Activated T-cell treated with anti-CD3 and anti-CD28 coated beads, Interleukin-2, amount 50 U/mL, for 24 hours (primary cell): ENCODE measurements around the gene RGS17.

Experiments used
- DNase-seq: peaks from one replicate; pipeline ENCODE4 v3.0.0-alpha.2; 2020
- H3K27ac Mint-ChIP-seq: 2 replicates; pipeline ENCODE4 v1.8.0; 2020; ENCODE audit warnings: mild to moderate bottlenecking, mixed read lengths
- H3K27me3 Mint-ChIP-seq: 2 replicates; pipeline ENCODE4 v1.8.0; 2020; ENCODE audit warnings: mixed read lengths
- H3K36me3 Mint-ChIP-seq: 2 replicates; pipeline ENCODE4 v1.8.0; 2020; ENCODE audit warnings: low read depth, mixed read lengths
- H3K4me1 Mint-ChIP-seq: 2 replicates; pipeline ENCODE4 v1.8.0; 2020; ENCODE audit warnings: low read depth, mixed read lengths
- H3K4me3 Mint-ChIP-seq: 2 replicates; pipeline ENCODE4 v1.8.0; 2020; ENCODE audit warnings: mild to moderate bottlenecking, moderate library complexity, mixed read lengths
- H3K9me3 Mint-ChIP-seq: 2 replicates; pipeline ENCODE4 v1.8.0; 2020; ENCODE audit warnings: mixed read lengths

Gene RGS17

GRCh38 chr6:153083869-153084268 lies 47.2 kb downstream of the RGS17 start:
- Mint-ChIP-seq H3K27me3 (peaks cover 13% of the 10 kb centered on the region), H3K27ac (no peak overlapping the region), H3K4me3 (no peak overlapping the region), H3K4me1 (peaks cover 2% of the 10 kb centered on the region), H3K9me3 (no peaks in the 10 kb centered on the region), H3K36me3 (no peaks in the 10 kb centered on the region)
- no peak for DNase-seq

- H3K9me3 Mint-ChIP-seq = no peaks in the 10 kb centered on the region
- H3K36me3 Mint-ChIP-seq = no peaks in the 10 kb centered on the region
- DNase-seq = no peak
- H3K27ac Mint-ChIP-seq = no peak overlapping the region
- no peak overlapping the region for H3K4me3 Mint-ChIP-seq
- H3K4me1 Mint-ChIP-seq = peaks cover 2% of the 10 kb centered on the region
- peaks cover 10% of the 10 kb centered on the region for H3K27me3 Mint-ChIP-seq
These were observed 49.2 kb downstream of the RGS17 start for GRCh38 chr6:153081914-153082313.

- H3K27ac Mint-ChIP-seq = no peak overlapping the region
- peaks cover 9% of the 10 kb centered on the region for H3K27me3 Mint-ChIP-seq
- H3K36me3 Mint-ChIP-seq = no peaks in the 10 kb centered on the region
- no peak overlapping the region for H3K4me3 Mint-ChIP-seq
- no peak for DNase-seq
- H3K9me3 Mint-ChIP-seq = no peaks in the 10 kb centered on the region
- no peaks in the 10 kb centered on the region for H3K4me1 Mint-ChIP-seq
These were observed 54.7 kb downstream of the RGS17 start for GRCh38 chr6:153076431-153076830.

- no peak for DNase-seq
- no peaks in the 10 kb centered on the region for H3K4me1 Mint-ChIP-seq
- peaks cover 9% of the 10 kb centered on the region for H3K27me3 Mint-ChIP-seq
- H3K27ac Mint-ChIP-seq = no peak overlapping the region
- H3K36me3 Mint-ChIP-seq = no peaks in the 10 kb centered on the region
- H3K4me3 Mint-ChIP-seq = no peak overlapping the region
- no peaks in the 10 kb centered on the region for H3K9me3 Mint-ChIP-seq
These were observed 56.3 kb downstream of the RGS17 start for GRCh38 chr6:153074761-153075160.

- Mint-ChIP-seq H3K27me3 (peaks cover 9% of the 10 kb centered on the region), H3K36me3 (no peaks in the 10 kb centered on the region), H3K4me1 (no peaks in the 10 kb centered on the region), H3K4me3 (no peak overlapping the region), H3K9me3 (no peaks in the 10 kb centered on the region), H3K27ac (no peak overlapping the region)
- no peak for DNase-seq
These were observed 57.2 kb downstream of the RGS17 start for GRCh38 chr6:153073841-153074240.

- Mint-ChIP-seq H3K4me1 (no peaks in the 10 kb centered on the region), H3K27me3 (peaks cover 17% of the 10 kb centered on the region), H3K9me3 (peaks cover 11% of the 10 kb centered on the region), H3K4me3 (no peak overlapping the region), H3K36me3 (no peaks in the 10 kb centered on the region), H3K27ac (no peak overlapping the region)
- DNase-seq = no peak
These were observed 60.3 kb downstream of the RGS17 start for GRCh38 chr6:153070756-153071155.

GRCh38 chr6:153069897-153070296 lies 61.2 kb downstream of the RGS17 start:
- peaks cover 11% of the 10 kb centered on the region for H3K27me3 Mint-ChIP-seq
- no peak overlapping the region for H3K27ac Mint-ChIP-seq
- H3K4me1 Mint-ChIP-seq = no peaks in the 10 kb centered on the region
- H3K9me3 Mint-ChIP-seq = peaks cover 11% of the 10 kb centered on the region
- H3K4me3 Mint-ChIP-seq = no peak overlapping the region
- no peaks in the 10 kb centered on the region for H3K36me3 Mint-ChIP-seq
- no peak for DNase-seq

- H3K4me3 Mint-ChIP-seq = no peak overlapping the region
- H3K27me3 Mint-ChIP-seq = peaks cover 23% of the 10 kb centered on the region
- no peak for DNase-seq
- H3K4me1 Mint-ChIP-seq = no peaks in the 10 kb centered on the region
- H3K27ac Mint-ChIP-seq = no peak overlapping the region
- H3K9me3 Mint-ChIP-seq = peaks cover 20% of the 10 kb centered on the region
- no peaks in the 10 kb centered on the region for H3K36me3 Mint-ChIP-seq
These were observed 65.9 kb downstream of the RGS17 start for GRCh38 chr6:153065222-153065621.

- no peak overlapping the region for H3K4me3 Mint-ChIP-seq
- H3K36me3 Mint-ChIP-seq = no peaks in the 10 kb centered on the region
- H3K27me3 Mint-ChIP-seq = peaks cover 23% of the 10 kb centered on the region
- DNase-seq = no peak
- peaks cover 20% of the 10 kb centered on the region for H3K9me3 Mint-ChIP-seq
- H3K27ac Mint-ChIP-seq = no peak overlapping the region
- H3K4me1 Mint-ChIP-seq = no peaks in the 10 kb centered on the region
These were observed 67.1 kb downstream of the RGS17 start for GRCh38 chr6:153063936-153064335.

GRCh38 chr6:153062516-153062915 lies 68.6 kb downstream of the RGS17 start:
- H3K27me3 Mint-ChIP-seq = peaks cover 21% of the 10 kb centered on the region
- H3K27ac Mint-ChIP-seq = no peak overlapping the region
- no peaks in the 10 kb centered on the region for H3K4me1 Mint-ChIP-seq
- no peaks in the 10 kb centered on the region for H3K36me3 Mint-ChIP-seq
- H3K4me3 Mint-ChIP-seq = no peak overlapping the region
- no peak for DNase-seq
- peaks cover 12% of the 10 kb centered on the region for H3K9me3 Mint-ChIP-seq

- H3K27ac Mint-ChIP-seq = no peak overlapping the region
These were observed 71.3 kb downstream of the RGS17 start for GRCh38 chr6:153059757-153060156.

GRCh38 chr6:153059311-153059710 lies 71.8 kb downstream of the RGS17 start:
- Mint-ChIP-seq H3K27ac (no peak overlapping the region), H3K4me3 (no peak overlapping the region), H3K36me3 (no peaks in the 10 kb centered on the region), H3K27me3 (peaks cover 25% of the 10 kb centered on the region), H3K9me3 (peaks cover 8% of the 10 kb centered on the region), H3K4me1 (no peaks in the 10 kb centered on the region)
- DNase-seq = no peak

More at GRCh38 chr6:153059757-153060156, 71.3 kb downstream of the RGS17 start:
- no peaks in the 10 kb centered on the region for H3K4me1 Mint-ChIP-seq
- H3K36me3 Mint-ChIP-seq = no peaks in the 10 kb centered on the region
- no peak overlapping the region for H3K4me3 Mint-ChIP-seq
- peaks cover 8% of the 10 kb centered on the region for H3K9me3 Mint-ChIP-seq
- DNase-seq = no peak
- peaks cover 22% of the 10 kb centered on the region for H3K27me3 Mint-ChIP-seq

- peaks cover 8% of the 10 kb centered on the region for H3K9me3 Mint-ChIP-seq
- H3K27ac Mint-ChIP-seq = no peak overlapping the region
- no peaks in the 10 kb centered on the region for H3K36me3 Mint-ChIP-seq
- H3K4me3 Mint-ChIP-seq = no peak overlapping the region
- no peaks in the 10 kb centered on the region for H3K4me1 Mint-ChIP-seq
- no peak for DNase-seq
- peaks cover 25% of the 10 kb centered on the region for H3K27me3 Mint-ChIP-seq
These were observed 72.2 kb downstream of the RGS17 start for GRCh38 chr6:153058909-153059308.

GRCh38 chr6:153058291-153058690 lies 72.8 kb downstream of the RGS17 start:
- no peak for DNase-seq
- Mint-ChIP-seq H3K4me1 (no peaks in the 10 kb centered on the region), H3K27me3 (peaks cover 20% of the 10 kb centered on the region), H3K36me3 (no peaks in the 10 kb centered on the region), H3K4me3 (no peak overlapping the region), H3K27ac (no peak overlapping the region), H3K9me3 (peaks cover 5% of the 10 kb centered on the region)

- Mint-ChIP-seq H3K36me3 (no peaks in the 10 kb centered on the region), H3K9me3 (no peaks in the 10 kb centered on the region), H3K27me3 (peaks cover 17% of the 10 kb centered on the region), H3K27ac (no peak overlapping the region), H3K4me1 (no peaks in the 10 kb centered on the region), H3K4me3 (no peak overlapping the region)
- no peak for DNase-seq
These were observed 74.8 kb downstream of the RGS17 start for GRCh38 chr6:153056308-153056707.

GRCh38 chr6:153051801-153052200 lies 79.3 kb downstream of the RGS17 start:
- Mint-ChIP-seq H3K27ac (no peak overlapping the region), H3K4me3 (no peak overlapping the region), H3K9me3 (no peaks in the 10 kb centered on the region), H3K4me1 (no peaks in the 10 kb centered on the region), H3K27me3 (peaks cover 6% of the 10 kb centered on the region), H3K36me3 (no peaks in the 10 kb centered on the region)
- DNase-seq = no peak
